GM19035 (cell line): ENCODE results near the gene GALNT18.

Experiments
- ATAC-seq: cut with Tn5 transposase; IDR thresholded peaks from one replicate; pipeline ENCODE4 v1.9.1; 2021; ENCODE audit not compliant: unreplicated experiment

The GALNT18 gene

GRCh38 chr11:11621573-11622339 is at the start of gene GALNT18:
TSS of gene GALNT18 (minus strand) at chr11:11622005.
- ATAC-seq: peak; percentile 95

DNA sequence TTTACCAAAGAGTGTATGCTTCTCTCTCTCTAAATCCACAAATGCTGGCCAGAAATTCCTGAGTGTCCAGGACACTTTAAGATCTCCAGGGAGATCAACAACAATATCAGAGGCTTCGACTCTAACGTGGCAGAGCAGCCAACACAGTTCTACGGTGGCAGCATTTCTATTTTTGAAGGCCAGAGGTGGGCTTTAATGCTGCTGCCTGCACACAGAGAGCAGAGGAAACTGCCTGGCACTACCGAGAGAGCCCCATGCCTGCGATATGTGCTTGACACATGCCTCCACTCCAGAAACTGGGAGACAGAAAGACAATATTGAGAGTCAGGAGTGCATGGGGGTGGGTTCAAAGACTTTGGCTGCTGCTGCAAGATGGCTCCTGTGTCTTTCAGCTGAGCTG is 48.8 kb upstream of the GALNT18 start:
- no peak for ATAC-seq

DNA sequence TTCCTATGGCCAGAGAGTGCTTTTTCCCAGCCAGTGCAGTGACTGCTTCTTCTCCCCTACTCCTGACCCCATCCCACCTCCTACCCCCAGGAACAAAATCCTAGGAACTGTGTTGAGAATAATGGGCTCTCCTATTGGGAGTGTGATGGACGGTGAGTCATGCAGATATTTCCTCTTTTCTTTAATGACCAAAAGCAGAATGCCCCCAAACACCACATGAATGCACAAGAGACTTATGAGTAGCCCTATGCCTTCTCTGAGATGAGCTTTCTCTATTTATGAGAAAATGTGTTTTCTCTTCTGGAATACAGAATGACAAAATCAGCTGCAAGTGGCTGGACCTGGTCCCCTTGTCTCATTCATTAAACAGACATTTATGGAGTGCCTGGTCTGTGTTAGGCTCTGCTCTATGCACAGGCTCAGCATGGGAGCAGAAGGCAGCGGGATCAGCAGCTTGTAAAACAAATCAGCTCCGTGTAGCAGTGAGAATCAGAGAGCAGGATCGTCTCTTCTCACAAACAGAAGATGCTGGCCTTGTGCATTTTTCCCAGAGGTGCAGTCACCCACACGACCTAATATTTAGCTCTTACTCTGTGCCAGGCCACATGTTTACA is 47.5 kb upstream of the GALNT18 start:
- ATAC-seq: no peak

DNA sequence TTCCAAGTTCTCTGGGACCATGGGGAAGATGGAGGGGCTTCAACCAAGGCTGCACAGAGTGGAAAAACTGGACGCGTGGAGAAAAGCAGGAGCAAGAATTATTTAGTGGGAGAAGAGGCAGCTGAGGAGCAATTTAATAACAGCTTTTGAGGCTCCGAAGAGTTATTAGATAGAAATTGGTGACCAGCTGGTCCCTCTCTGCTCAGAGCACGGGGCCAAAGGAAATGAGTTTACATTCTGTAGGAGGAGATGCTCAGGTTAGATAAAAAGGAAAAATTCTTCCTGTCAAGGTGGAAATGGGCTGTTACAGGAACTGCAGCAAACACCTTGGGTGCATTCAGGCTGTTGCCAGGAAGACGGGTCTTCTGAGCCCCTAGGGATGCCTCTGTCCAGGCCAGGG is 47.0 kb upstream of the GALNT18 start:
- no peak for ATAC-seq

- no peak for ATAC-seq
Measured at GRCh38 chr11:11668274-11668673, 46.5 kb upstream of the GALNT18 start.

DNA sequence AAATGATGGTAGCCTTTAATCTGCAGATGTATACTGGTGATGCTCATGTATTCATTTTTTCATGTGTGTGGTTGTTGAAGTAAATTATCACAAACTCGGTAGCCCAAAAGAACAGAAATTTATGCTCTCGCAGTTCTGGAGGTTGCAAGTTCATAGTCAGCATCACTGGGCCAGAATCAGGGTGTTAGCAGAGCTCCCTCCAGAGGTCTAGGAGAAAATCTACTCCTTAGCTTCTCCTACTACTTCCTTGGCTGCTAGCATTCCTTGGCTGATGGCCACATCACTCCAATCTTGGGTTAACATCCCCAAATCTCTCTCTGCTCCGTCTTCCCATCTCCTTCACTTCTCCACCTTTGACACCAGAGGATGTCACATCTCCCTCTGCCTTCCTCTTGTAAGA is 45.3 kb upstream of the GALNT18 start:
- no peak for ATAC-seq

DNA sequence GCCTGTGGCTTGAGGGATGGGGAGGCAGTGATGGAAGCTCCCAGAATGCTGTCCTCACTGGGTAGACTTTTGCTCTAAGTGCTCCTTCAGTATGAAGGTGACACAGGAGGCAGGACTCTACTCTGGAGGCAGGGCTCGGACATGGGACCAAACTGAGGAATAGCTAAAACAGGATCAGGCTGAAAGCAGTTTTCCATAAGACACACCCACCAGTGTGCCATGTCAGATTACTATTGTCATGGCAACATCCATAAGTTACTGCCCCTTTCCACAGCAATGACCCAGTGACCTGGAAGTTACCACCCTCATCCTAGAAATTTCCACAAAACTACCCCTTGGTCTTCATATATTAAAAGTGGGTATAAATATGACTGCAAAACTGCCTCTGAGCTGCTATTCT is 43.6 kb upstream of the GALNT18 start:
- ATAC-seq: no peak

DNA sequence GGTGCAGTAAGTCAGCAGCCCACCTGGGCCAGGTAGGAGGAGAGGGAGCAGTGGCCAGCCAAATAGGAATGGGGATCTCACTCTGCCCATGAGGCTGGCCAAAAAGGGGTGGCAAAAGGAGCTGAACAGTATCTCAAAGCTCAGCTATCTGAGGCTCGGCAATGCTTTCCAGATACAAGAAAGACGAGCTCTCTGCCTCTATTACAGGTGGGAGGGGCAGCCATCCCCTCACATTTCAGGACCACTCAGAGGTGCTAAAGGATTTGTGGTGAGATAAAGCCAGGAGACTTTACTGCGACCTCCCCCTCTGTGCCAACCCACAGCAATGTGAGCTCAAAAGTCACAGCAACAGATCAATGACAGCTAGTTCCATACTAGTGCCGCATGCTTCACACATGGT is 42.1 kb upstream of the GALNT18 start:
- no peak for ATAC-seq

GRCh38 chr11:11662578-11662977 is 40.8 kb upstream of the GALNT18 start:
- ATAC-seq: no peak

GRCh38 chr11:11661326-11662040 is 39.7 kb upstream of the GALNT18 start:
- ATAC-seq: no peak

GRCh38 chr11:11660363-11660740 is 38.5 kb upstream of the GALNT18 start:
- ATAC-seq: no peak

DNA sequence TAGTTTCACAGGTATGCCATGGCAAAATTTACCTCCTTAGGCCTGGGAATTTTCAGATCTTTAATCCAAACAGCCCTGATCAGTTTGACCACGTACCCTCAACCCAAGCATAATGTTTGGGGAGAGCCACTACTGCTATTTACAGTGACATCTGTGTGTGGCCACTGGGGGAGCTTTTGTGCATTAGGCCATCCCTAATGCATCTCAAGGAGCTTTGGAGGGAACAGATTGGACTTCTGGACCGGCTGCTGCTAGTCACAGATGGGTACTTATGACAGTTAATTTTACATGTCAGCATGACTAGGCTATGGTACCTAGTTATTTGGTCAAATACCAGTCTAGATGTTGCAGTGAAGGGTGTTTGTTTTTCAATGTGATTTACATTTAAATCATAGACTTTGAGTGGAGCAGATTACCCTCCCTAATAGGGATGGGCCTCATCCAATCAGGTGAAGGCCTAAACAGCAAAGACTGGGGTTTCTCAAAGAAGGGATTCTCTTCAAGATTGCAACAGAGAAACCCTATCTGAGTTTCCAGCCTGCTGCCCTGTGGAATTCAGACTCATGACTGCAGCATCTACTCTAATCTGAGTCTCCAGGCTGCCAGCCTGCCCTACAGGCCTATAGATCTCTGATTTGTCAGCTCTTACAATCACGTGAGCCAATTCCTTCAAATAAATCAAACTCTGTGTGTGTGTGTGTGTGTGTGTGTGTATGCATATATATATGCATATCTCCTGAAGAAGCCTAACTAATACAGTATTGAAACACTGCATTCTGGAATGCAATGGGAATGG is 38.0 kb upstream of the GALNT18 start:
- ATAC-seq: no peak

DNA sequence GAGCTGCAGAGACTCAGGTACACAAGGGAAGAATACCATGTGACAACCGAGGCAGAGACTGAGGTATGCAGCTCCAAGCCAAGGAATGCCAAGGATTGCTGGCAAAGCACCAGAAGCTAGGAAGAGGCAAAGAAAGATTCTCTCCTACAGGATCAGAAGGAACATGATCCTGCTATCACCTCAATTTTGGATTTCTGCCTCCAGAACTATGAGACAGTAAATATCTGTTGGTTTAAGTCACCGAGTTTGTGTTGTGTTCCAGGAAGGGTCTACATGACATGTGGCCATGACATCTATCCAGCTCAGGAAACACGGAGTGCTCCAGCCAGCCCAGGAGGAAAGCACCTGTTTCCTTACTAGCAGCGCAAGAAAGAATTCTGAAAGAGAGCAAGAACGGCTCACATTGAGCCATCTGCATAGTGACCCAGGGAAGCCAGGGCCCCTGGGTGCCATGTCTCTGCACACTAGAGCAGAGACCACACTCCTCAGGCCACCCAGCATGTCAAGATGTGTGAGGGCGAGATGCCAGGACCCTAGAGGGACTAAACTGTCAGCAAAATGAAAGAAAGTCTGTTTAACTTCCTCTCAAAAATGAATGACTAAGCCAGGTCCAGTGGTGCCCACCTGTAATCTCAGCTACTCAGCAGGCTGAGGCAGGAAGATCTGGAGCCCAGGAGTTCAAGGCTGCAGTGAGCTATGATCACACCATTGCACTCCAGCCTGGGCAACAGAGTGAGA is 35.6 kb upstream of the GALNT18 start:
- ATAC-seq: no peak

- ATAC-seq: no peak
Measured at GRCh38 chr11:11641581-11641980, 19.8 kb upstream of the GALNT18 start.

DNA sequence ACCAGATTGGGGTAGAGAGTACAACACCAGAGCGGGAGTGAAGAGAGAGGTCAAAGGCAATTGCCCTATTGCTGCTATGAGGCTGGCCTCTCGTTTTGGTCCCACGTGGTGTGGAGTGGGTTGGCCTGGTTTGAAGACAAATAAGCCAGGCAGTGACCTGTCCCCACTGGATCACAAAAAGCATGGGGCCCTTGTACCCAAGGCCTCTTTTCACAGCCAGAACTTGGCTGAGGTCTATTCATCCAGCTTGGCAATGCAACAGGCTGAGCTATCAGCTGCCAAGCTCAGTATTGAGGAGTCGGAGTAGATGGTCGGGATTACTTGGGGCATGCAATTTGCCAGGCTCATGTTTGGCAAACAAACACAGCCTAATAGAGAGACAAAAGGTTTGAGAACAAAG is 19.2 kb upstream of the GALNT18 start:
- no peak for ATAC-seq

DNA sequence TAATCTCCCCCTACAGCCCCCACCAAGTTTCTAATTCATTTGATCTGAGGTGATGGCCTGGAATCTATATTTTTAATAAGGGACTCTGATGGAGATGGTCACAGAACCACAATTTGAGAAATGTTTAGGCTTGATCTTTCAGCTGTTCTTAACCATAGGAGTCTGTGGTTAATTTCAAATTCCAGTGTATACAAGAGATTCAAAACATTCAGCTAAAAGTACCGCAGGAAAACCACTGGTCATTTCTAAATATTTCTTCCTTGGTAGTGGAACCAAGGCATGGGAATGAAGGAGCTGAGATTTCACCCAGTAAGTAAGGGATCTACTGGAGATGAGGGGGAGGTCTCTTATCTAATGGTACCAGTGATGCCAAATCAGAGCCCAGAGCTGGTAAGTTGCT is 18.3 kb upstream of the GALNT18 start:
- no peak for ATAC-seq

- ATAC-seq: no peak
Measured at GRCh38 chr11:11636671-11637070, 14.9 kb upstream of the GALNT18 start.

DNA sequence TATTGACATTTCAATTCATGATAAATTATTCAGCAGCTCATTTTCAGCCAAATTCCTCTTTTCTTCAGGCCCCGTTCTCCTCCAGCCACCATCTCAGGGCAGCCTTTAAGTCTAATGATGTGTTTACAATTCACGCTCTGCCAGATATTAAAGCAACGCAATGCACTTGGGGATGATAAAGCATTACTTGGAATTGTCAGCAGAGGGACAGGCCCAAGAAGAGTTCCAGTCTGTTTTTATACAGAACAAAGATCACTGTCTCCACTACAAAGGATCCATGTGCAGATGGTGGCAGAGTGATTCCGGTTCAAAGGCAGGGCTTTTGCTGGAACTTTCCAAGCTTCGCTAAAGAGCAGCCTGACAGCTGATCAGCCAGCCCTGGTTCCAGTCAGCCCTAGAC is 13.6 kb upstream of the GALNT18 start:
- no peak for ATAC-seq

GRCh38 chr11:11629368-11629767 is 7.6 kb upstream of the GALNT18 start:
- ATAC-seq: no peak

DNA sequence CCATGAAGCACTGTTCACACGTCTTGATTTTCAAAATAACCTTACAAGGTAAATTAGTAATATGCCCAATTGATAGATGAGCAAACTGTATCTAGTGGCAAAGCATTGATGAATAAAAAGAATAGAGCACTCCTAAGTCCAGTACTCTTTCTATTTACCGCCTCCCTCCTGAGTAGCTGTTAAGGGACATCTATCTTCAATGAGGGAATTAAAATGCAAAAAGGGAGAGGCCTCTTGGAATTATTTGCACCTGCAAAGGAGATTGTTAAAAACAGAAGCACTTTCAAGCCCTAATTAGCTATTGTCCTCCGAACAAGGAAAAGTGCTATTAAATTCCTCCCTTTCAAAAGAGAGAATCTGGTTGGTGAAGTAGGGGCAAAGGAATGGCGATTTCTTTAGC is 6.8 kb upstream of the GALNT18 start:
- no peak for ATAC-seq

DNA sequence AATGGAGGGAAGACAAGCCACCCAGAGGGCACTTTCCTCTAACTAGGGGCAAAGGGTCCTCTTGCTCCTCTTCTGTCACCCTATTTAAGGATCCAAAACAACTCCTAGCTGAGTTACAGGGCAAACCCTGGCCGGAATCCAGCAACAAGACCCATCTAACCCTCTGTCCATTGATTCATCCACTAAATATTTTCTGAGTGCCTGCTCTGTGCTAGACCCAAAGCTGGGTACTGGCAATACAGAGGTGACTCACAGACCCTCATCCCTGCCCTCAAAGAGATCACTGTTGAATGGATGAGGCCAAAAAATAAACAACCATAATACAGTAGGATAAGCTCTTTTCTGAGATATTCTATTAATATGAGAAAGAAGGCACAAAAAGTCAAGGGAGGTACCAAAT is 4.3 kb upstream of the GALNT18 start:
- no peak for ATAC-seq
